ENCODE data around the gene AS3MT. TPM values are rescaled to one million over a fixed set of nuclear protein-coding genes. Genes with fewer than 3 reads are reported as not detected.

The AS3MT gene
- total RNA-seq, 1 experiment from 2014 or later: 9.3 TPM

- H3K36me3 Mint-ChIP-seq: no peaks in the 10 kb centered on the region
- ChIA-PET CTCF (no interaction called here), POLR2A (no interaction called here)
- no peak for TF ChIP-seq GRHL2 (CRISPR knock-in tag; IDR thresholded peaks at IDR 0.05; ENCODE audit: insufficient replicate concordance, severe bottlenecking)
- no peak for TF ChIP-seq TCF7 (CRISPR knock-in tag; IDR thresholded peaks at IDR 0.05; ENCODE audit: low read depth)
- no peak for TF ChIP-seq ELF4 (CRISPR knock-in tag; IDR thresholded peaks at IDR 0.05; ENCODE audit: low read depth)
- TF ChIP-seq, protein P1, sequence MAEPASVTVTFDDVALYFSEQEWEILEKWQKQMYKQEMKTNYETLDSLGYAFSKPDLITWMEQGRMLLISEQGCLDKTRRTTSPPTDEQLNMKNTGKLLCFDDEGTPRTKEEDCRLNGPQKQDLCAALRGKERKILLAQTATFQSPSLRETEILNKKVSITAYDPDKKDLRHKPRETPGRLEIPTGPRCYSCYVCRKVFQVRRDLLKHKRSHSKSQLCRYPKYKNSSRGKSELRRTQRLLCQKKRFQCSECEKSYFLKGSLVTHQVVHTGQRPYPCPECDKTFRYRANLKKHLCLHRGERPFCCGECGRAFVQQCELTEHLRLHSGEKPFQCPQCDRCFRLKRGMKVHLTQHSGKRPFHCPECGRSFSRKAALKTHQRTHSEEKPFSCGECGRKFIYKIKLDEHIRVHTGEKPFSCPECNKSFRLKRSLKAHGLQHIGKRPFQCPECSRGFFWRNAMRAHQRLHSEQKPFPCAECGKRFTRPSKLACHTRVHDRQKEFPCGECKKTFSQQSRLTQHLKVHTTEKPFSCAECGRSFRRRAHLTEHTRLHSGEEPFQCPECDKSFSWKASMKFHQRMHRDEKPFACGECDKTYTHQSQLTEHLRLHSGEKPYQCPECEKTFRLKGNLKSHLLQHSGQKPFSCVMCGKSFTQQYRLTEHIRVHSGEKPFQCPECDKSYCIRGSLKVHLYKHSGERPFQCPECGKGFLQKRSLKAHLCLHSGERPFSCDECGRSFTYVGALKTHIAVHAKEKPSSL (CRISPR knock-in tag; conservative IDR thresholded peaks at IDR 0.05): no peak
- TF ChIP-seq ZSCAN18 (CRISPR knock-in tag; IDR thresholded peaks at IDR 0.05): no peak
- TF ChIP-seq CREB1 (CRISPR knock-in tag; IDR thresholded peaks at IDR 0.05): no peak
- TF ChIP-seq TEAD4 (CRISPR knock-in tag; IDR thresholded peaks at IDR 0.05): no peak
- TF ChIP-seq ATF2 (CRISPR knock-in tag; IDR thresholded peaks at IDR 0.05; ENCODE audit: borderline replicate concordance, low read depth): no peak
- no peak for TF ChIP-seq ZNF121 (CRISPR knock-in tag; IDR thresholded peaks at IDR 0.05)
- TF ChIP-seq ATF3 (CRISPR knock-in tag; conservative IDR thresholded peaks at IDR 0.05): no peak
- TF ChIP-seq, protein P2, sequence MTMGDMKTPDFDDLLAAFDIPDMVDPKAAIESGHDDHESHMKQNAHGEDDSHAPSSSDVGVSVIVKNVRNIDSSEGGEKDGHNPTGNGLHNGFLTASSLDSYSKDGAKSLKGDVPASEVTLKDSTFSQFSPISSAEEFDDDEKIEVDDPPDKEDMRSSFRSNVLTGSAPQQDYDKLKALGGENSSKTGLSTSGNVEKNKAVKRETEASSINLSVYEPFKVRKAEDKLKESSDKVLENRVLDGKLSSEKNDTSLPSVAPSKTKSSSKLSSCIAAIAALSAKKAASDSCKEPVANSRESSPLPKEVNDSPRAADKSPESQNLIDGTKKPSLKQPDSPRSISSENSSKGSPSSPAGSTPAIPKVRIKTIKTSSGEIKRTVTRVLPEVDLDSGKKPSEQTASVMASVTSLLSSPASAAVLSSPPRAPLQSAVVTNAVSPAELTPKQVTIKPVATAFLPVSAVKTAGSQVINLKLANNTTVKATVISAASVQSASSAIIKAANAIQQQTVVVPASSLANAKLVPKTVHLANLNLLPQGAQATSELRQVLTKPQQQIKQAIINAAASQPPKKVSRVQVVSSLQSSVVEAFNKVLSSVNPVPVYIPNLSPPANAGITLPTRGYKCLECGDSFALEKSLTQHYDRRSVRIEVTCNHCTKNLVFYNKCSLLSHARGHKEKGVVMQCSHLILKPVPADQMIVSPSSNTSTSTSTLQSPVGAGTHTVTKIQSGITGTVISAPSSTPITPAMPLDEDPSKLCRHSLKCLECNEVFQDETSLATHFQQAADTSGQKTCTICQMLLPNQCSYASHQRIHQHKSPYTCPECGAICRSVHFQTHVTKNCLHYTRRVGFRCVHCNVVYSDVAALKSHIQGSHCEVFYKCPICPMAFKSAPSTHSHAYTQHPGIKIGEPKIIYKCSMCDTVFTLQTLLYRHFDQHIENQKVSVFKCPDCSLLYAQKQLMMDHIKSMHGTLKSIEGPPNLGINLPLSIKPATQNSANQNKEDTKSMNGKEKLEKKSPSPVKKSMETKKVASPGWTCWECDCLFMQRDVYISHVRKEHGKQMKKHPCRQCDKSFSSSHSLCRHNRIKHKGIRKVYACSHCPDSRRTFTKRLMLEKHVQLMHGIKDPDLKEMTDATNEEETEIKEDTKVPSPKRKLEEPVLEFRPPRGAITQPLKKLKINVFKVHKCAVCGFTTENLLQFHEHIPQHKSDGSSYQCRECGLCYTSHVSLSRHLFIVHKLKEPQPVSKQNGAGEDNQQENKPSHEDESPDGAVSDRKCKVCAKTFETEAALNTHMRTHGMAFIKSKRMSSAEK (CRISPR knock-in tag; IDR thresholded peaks at IDR 0.05; ENCODE audit: borderline replicate concordance): no peak
- TF ChIP-seq OVOL2 (CRISPR knock-in tag; IDR thresholded peaks at IDR 0.05; ENCODE audit: borderline replicate concordance): no peak
- TF ChIP-seq ZNF232 (CRISPR knock-in tag; IDR thresholded peaks at IDR 0.05): no peak
- TF ChIP-seq PRRX2 (CRISPR knock-in tag; IDR thresholded peaks at IDR 0.05): no peak
- TF ChIP-seq ZNF671 (CRISPR knock-in tag; IDR thresholded peaks at IDR 0.05): no peak
- no peak for TF ChIP-seq CDX4 (CRISPR knock-in tag; IDR thresholded peaks at IDR 0.05; ENCODE audit: borderline replicate concordance)
- no peak for TF ChIP-seq FOXK1 (CRISPR knock-in tag; IDR thresholded peaks at IDR 0.05)
- no peak for TF ChIP-seq SP1 (CRISPR knock-in tag; conservative IDR thresholded peaks at IDR 0.05)
- TF ChIP-seq SMAD3 (CRISPR knock-in tag; IDR thresholded peaks at IDR 0.05; ENCODE audit: borderline replicate concordance): no peak
- no peak for TF ChIP-seq ETV6 (CRISPR knock-in tag; IDR thresholded peaks at IDR 0.05)
- peaks cover under 1% of the 10 kb centered on the region; the same call in 1 of the 2 replicates for H3K4me1 Mint-ChIP-seq
- DNase-seq (ENCODE audit: low spot score): no peak
- ATAC-seq: no peak
- no peaks in the 10 kb centered on the region for H3K9me3 Mint-ChIP-seq
- no peak overlapping the region for H3K4me3 Mint-ChIP-seq
- no peak overlapping the region for H3K27ac Mint-ChIP-seq
- no peaks in the 10 kb centered on the region for H3K27me3 Mint-ChIP-seq (ENCODE audit: low read depth)
These were observed 5.6 kb upstream of the AS3MT start for GRCh38 chr10:102863660-102864059.

All from WTC11 (cell line).